Measurements from ENCODE around the gene SET.
A peak's percentile ranks its signal among the peaks of the same experiment; 100 is the strongest.

DNA sequence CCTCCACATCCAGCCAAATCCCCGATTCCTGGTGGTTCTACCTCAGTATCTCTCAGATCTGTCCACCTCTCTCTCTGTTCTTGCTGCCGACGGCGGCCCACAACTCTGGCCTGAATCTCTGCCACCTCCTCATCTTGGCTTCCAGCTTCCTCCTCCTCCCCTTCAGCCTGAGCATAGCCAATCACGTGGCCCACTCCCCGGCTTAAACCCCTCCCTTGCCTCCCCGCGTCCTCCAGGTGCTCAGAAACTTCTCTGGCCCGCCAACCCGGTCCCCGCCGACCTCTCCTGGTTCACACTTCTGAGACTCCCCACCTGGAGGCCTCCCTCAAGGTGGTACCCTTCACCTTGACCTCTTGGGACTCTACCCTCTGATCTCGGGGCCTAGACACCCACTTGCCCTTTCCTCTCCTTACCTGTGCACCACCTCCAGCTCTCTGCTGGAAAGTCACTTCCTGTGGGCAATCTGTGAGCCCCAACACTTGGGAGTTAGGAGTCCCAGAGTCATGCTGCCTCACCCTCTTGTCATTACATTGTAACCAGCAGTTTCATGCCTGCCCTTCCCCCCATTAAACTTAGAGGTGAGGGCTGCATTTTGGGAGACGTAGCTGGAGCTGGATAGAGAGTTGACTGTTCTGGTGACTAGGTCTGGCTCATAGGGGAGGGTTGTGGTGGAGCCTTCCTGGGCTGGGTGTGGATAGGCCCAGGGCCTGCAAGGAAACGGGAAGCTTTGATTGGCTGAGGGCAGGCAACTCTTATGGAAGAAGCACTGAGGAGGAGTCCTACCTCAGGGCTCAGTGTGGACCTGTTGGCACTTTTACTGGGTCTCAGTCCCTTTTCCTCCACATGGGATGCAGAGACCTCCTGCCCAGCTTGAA is 4.5 kb upstream of the SET start:
- TF ChIP-seq, protein P1, sequence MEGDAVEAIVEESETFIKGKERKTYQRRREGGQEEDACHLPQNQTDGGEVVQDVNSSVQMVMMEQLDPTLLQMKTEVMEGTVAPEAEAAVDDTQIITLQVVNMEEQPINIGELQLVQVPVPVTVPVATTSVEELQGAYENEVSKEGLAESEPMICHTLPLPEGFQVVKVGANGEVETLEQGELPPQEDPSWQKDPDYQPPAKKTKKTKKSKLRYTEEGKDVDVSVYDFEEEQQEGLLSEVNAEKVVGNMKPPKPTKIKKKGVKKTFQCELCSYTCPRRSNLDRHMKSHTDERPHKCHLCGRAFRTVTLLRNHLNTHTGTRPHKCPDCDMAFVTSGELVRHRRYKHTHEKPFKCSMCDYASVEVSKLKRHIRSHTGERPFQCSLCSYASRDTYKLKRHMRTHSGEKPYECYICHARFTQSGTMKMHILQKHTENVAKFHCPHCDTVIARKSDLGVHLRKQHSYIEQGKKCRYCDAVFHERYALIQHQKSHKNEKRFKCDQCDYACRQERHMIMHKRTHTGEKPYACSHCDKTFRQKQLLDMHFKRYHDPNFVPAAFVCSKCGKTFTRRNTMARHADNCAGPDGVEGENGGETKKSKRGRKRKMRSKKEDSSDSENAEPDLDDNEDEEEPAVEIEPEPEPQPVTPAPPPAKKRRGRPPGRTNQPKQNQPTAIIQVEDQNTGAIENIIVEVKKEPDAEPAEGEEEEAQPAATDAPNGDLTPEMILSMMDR (conservative IDR thresholded peaks at IDR 0.05; ENCODE audit: low read depth in 2 of 2) = no peak
- TF ChIP-seq POLR2AphosphoS5 (IDR thresholded peaks at IDR 0.05; ENCODE audit: low read depth) = peak; percentile 15; the same call in 1 of the 2 replicates

All from GM23338 (cell line).